Measurements from ENCODE around the gene OST4.
"Not testable (repeated sequence)": the region's sequence is repeated elsewhere in the genome, so short reads cannot be mapped to it uniquely, and the experiment has no call there.

OST4 gene

DNA sequence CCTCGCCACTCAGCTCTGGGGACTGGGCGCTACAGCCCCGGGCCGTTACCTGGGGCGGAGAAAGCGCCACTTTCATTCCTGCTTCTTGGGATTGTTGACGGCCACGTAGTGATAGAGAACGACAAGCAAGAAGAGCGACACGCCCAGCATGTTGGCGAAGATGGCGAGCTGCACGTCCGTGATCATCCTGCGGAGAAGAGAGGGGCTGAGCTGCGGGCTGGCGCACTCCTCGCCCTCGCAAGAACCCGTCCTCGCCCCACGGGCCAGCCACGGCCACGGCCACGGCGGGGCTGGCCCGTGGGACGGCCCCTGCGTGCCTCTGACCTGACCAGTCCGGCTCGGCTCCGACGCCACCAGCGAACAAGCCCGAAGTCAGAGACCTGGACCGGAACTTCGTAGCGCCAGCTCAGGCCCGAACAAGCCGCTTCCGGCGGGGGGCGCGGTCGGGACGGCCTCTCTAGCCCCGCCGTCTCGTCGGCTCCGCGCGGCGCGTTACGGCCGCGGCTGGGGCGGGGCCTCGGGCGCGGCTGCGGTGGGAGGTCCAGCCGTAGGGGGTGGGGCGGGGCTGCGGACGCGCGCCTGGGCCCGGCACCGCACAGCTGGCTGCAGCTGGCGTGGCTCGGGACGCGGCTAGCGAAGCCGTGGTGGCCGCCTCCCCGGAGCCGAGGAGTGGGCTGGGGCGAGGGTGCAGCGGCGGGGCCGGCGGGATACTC is at the start of gene OST4:
Gene OST4, minus strand, starts transcription at position 378 of the 713 bp plus-strand sequence.
- Histone ChIP-seq H3K4me1 (ENCODE audit: low read length) (peaks cover 18% of the 10 kb centered on the region), H3K9ac (ENCODE audit: low read length) (peak within 1 kb of the TSS; percentile 93), H4K20me1 (ENCODE audit: insufficient read depth, low read length) (no peaks in the 10 kb centered on the region), H3K79me2 (ENCODE audit: low read length) (peaks cover 31% of the 10 kb centered on the region), H3K36me3 (replicated peaks; ENCODE audit: low read depth, low read length) (peaks cover 31% of the 10 kb centered on the region), H3K27ac (ENCODE audit: low read length) (peak within 1 kb of the TSS; percentile 55), H3K4me2 (ENCODE audit: low read length) (peak within 1 kb of the TSS; percentile 95), H3K4me3 (ENCODE audit: low read length) (peak within 1 kb of the TSS; percentile 98), H3K27me3 (ENCODE audit: low read depth, low read length) (peaks cover 3% of the 10 kb centered on the region; the same call in 1 of the 2 replicates), H2AFZ (ENCODE audit: low read depth, low read length) (peak within 1 kb of the TSS; percentile 84), H3K9me3 (ENCODE audit: insufficient read depth, low read length) (no peaks in the 10 kb centered on the region)
- TF ChIP-seq, protein P1, sequence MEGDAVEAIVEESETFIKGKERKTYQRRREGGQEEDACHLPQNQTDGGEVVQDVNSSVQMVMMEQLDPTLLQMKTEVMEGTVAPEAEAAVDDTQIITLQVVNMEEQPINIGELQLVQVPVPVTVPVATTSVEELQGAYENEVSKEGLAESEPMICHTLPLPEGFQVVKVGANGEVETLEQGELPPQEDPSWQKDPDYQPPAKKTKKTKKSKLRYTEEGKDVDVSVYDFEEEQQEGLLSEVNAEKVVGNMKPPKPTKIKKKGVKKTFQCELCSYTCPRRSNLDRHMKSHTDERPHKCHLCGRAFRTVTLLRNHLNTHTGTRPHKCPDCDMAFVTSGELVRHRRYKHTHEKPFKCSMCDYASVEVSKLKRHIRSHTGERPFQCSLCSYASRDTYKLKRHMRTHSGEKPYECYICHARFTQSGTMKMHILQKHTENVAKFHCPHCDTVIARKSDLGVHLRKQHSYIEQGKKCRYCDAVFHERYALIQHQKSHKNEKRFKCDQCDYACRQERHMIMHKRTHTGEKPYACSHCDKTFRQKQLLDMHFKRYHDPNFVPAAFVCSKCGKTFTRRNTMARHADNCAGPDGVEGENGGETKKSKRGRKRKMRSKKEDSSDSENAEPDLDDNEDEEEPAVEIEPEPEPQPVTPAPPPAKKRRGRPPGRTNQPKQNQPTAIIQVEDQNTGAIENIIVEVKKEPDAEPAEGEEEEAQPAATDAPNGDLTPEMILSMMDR (IDR thresholded peaks at IDR 0.05; ENCODE audit: low read depth, low read length) = no peak
- no peak for TF ChIP-seq EZH2phosphoT487 (IDR thresholded peaks at IDR 0.05; ENCODE audit: low read depth)

DNA sequence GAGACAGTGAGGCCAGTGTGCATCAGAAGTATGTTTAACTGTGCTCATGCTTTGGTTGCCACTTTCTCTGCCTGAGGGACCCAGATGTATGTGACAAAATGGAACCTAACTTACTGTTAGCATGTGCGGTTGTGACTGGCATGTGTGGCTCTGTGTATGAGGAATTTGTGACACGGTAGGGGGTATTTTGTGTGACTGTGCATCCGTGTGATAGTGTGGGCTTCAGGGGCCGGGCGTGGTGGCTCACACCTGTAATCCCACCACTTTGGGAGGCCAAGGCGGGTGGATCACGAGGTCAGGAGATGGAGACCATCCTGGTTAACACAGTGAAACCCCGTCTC is 47.8 kb upstream of the OST4 start:
- Histone ChIP-seq H3K4me3 (ENCODE audit: low read length) (peak overlapping the region; percentile 75), H3K9ac (ENCODE audit: low read length) (peak overlapping the region; percentile 61)

DNA sequence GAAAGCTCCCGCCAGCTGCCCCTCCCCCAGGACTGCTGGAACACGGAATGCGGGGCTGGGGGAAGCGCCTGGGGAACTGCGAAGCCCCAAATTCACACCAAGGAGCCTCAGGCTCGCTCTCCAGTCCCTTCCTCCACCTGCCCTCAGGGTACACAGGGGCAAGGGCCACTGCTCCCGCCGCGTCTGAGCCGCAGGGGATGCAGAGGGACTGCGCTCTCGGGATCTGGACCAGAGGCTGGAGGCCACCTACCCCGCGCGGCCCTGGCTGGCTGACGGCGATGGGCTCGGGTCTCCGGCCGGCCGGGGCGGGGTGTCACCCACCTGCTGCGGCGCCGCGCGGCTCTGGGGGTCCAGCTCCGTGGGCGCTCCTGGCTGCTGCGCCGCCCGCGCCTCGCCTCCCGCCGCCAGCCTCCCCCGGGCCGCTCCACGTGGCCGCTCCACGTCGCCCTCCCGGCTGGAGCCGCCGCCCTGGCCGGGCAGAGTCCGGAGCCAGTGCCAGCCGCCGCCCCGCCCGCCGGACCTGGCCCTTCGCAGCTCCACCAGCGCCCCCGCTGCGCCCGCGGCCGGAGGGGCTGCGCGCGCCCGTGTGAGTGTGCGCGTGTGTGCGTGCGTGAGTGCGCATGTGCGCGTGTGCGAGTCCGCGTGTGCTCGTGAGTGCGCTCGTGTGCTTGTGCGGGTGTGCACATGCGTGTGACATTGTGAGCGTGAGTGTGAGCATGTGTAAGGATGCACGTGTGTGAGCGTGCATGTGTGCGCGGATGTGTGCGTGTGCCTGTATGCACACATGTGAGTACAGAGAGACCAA is 47.3 kb upstream of the OST4 start, which contains the start of gene CGREF1:
Gene CGREF1, minus strand, starts transcription at position 604 of the 805 bp plus-strand sequence. CDS start 14,762 bp downstream, outside the sequence.
- Histone ChIP-seq H3K4me1 (ENCODE audit: low read length) (peaks cover 11% of the 10 kb centered on the region), H2AFZ (ENCODE audit: low read depth, low read length) (peak within 1 kb of the TSS; percentile 80), H3K4me3 (ENCODE audit: low read length) (peak within 1 kb of the TSS; percentile 75), H3K4me2 (ENCODE audit: low read length) (peak within 1 kb of the TSS; percentile 81), H3K9ac (ENCODE audit: low read length) (peak within 1 kb of the TSS; percentile 61), H3K36me3 (replicated peaks; ENCODE audit: low read depth, low read length) (no peaks in the 10 kb centered on the region), H4K20me1 (ENCODE audit: insufficient read depth, low read length) (no peaks in the 10 kb centered on the region), H3K27me3 (ENCODE audit: low read depth, low read length) (peaks cover 6% of the 10 kb centered on the region), H3K9me3 (ENCODE audit: insufficient read depth, low read length) (no peaks in the 10 kb centered on the region), H3K27ac (ENCODE audit: low read length) (no peak within 1 kb of the TSS), H3K79me2 (ENCODE audit: low read length) (no peaks in the 10 kb centered on the region)
- TF ChIP-seq, protein P1 (IDR thresholded peaks at IDR 0.05; ENCODE audit: low read depth, low read length) = no peak
- no peak for TF ChIP-seq EZH2phosphoT487 (IDR thresholded peaks at IDR 0.05; ENCODE audit: low read depth)

More for the DNA sequence above, 47.8 kb upstream of the OST4 start:
- H3K9me3 ChIP-seq (ENCODE audit: insufficient read depth, low read length); H3K36me3 ChIP-seq (replicated peaks; ENCODE audit: low read depth, low read length); H4K20me1 ChIP-seq (ENCODE audit: insufficient read depth, low read length); H3K27ac ChIP-seq (ENCODE audit: low read length); H3K27me3 ChIP-seq (ENCODE audit: low read depth, low read length); H3K79me2 ChIP-seq (ENCODE audit: low read length): not testable (repeated sequence)
- peak overlapping the region; percentile 80 for H2AFZ ChIP-seq (ENCODE audit: low read depth, low read length)
- peaks cover 15% of the 10 kb centered on the region for H3K4me1 ChIP-seq (ENCODE audit: low read length)
- H3K4me2 ChIP-seq (ENCODE audit: low read length) = peak overlapping the region; percentile 81

DNA sequence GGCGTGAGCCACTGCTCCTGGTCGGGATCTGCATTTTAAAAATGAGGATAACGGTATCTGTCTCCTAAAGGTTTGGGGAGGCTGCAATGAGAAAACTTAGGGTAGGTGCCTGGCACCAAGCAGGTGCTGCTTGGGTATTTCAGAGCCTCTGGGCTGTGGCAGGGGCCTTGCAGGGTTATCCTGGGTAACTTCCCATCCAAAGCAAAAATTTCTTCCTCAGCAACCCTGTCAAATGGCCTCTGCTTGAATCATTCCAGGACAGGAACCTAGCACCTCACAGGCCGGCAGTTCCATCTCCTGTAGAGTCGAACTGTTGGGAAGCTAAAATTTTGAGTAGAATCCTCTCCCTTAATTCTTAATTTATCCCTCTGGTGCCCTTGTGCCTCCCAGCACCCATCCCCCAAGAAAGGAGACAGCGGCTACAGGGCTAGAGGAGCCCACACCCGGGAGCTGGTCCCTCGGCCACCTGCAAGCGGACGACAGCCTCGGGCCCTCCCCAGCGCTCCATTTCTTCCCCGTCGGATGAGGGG is 46.6 kb upstream of the OST4 start:
- no peaks in the 10 kb centered on the region for H3K79me2 ChIP-seq (ENCODE audit: low read length)
- H3K4me3 ChIP-seq (ENCODE audit: low read length) = peak overlapping the region; percentile 75
- H3K27me3 ChIP-seq (ENCODE audit: low read depth, low read length) = peaks cover 6% of the 10 kb centered on the region
- no peaks in the 10 kb centered on the region for H3K9me3 ChIP-seq (ENCODE audit: insufficient read depth, low read length)
- H3K27ac ChIP-seq (ENCODE audit: low read length) = no peak overlapping the region
- H3K4me2 ChIP-seq (ENCODE audit: low read length) = peak overlapping the region; percentile 81
- H4K20me1 ChIP-seq (ENCODE audit: insufficient read depth, low read length) = no peaks in the 10 kb centered on the region
- H3K9ac ChIP-seq (ENCODE audit: low read length) = peak overlapping the region; percentile 61
- H3K36me3 ChIP-seq (replicated peaks; ENCODE audit: low read depth, low read length) = no peaks in the 10 kb centered on the region
- TF ChIP-seq EZH2phosphoT487 (IDR thresholded peaks at IDR 0.05; ENCODE audit: low read depth) = no peak
- TF ChIP-seq, protein P1 (IDR thresholded peaks at IDR 0.05; ENCODE audit: low read depth, low read length) = no peak
- 0 out of 2 replicates have a peak overlapping the region, but pooled peaks have one; percentile 18 for H2AFZ ChIP-seq (ENCODE audit: low read depth, low read length)
- H3K4me1 ChIP-seq (ENCODE audit: low read length) = peaks cover 8% of the 10 kb centered on the region
